ENCODE results near the gene PIP4K2B. TPM values are rescaled to one million over a fixed set of nuclear protein-coding genes. Genes with fewer than 3 reads are reported as not detected.

Gene PIP4K2B
- total and polyA plus RNA-seq, 2 of the 8 experiments (the other 6 are each of a cell fraction or from before 2014, with no cell fraction given): 21.5 to 57.8 TPM

GRCh38 chr17:38762231-38762630, 37.1 kb downstream of the PIP4K2B start:
- Histone ChIP-seq H3K9ac (replicated peaks in 1 of 4; ENCODE audit: extremely low read depth in 1 of 4, low read depth in 3 of 4, low read length in 3 of 4) (no peak overlapping the region), H2BK120ac (replicated peaks; ENCODE audit: low read depth, low read length) (no peak overlapping the region), H4K20me1 (replicated peaks in 1 of 2; ENCODE audit: control insufficient read depth in 1 of 2, insufficient read depth in 2 of 2, low read length in 2 of 2) (peaks cover 0 to 4% of the 10 kb centered on the region in 2 experiments), H4K8ac (ENCODE audit: extremely low read depth, insufficient read depth, low read length) (no peak overlapping the region), H3K18ac (ENCODE audit: extremely low read depth, low read length) (no peak overlapping the region), H3K4ac (replicated peaks; ENCODE audit: insufficient read length, low read depth, low read length) (no peak overlapping the region), H3K4me1 (replicated peaks in 1 of 4; ENCODE audit: control insufficient read depth in 3 of 4, insufficient read depth in 4 of 4, low read length in 3 of 4) (no peaks in the 10 kb centered on the region), H3K79me1 (ENCODE audit: low read depth, low read length) (no peaks in the 10 kb centered on the region), H2BK12ac (ENCODE audit: low read depth, low read length) (no peak overlapping the region), H4K91ac (replicated peaks; ENCODE audit: insufficient read length, low read length) (no peak overlapping the region), H3K27ac (ENCODE audit: low read depth, low read length) (no peak overlapping the region), H3K36me3 (ENCODE audit: control insufficient read depth in 2 of 4, insufficient read depth in 4 of 4, low read length in 3 of 4) (peaks cover 22 to 43% (median 40%) of the 10 kb centered on the region in 4 experiments), H3K79me2 (ENCODE audit: control insufficient read depth in 1 of 2, insufficient read depth in 2 of 2, low read length in 2 of 2) (no peaks in the 10 kb centered on the region), H3K27me3 (replicated peaks in 1 of 4; ENCODE audit: control insufficient read depth in 3 of 4, extremely low read depth in 1 of 4, insufficient read depth in 3 of 4, low read length in 3 of 4) (no peaks in the 10 kb centered on the region), H2AK5ac (ENCODE audit: low read depth, low read length) (no peak overlapping the region), H3K9me3 (ENCODE audit: insufficient read depth in 2 of 2, low read depth in 1 of 2, low read length in 1 of 2) (no peaks in the 10 kb centered on the region), H4K5ac (ENCODE audit: insufficient read length, low read depth, low read length) (no peak overlapping the region), H2AFZ (ENCODE audit: low read length) (no peak overlapping the region), H3K4me2 (ENCODE audit: insufficient read depth in 1 of 2, low read depth in 2 of 2, low read length in 2 of 2) (no peak overlapping the region), H2BK20ac (ENCODE audit: low read length) (no peak overlapping the region), H3K4me3 (ENCODE audit: extremely low read depth in 1 of 4, insufficient read depth in 2 of 4, low read depth in 3 of 4, low read length in 4 of 4) (no peak overlapping the region), H3K14ac (ENCODE audit: insufficient read length) (no peak overlapping the region), H3K23me2 (ENCODE audit: low read depth, low read length) (no peaks in the 10 kb centered on the region), H3K23ac (ENCODE audit: insufficient read length) (no peak overlapping the region), H2BK5ac (ENCODE audit: low read depth, low read length) (no peak overlapping the region), H3K56ac (replicated peaks; ENCODE audit: insufficient read length, low read depth, low read length) (no peak overlapping the region), H2BK15ac (ENCODE audit: low read length) (no peak overlapping the region)
- ChIA-PET CTCF (ENCODE audit: partially characterized antibody) (interaction anchor here (0.6 to 2.4 kb wide), 23 partner anchors 9 to 437 kb away, joined by 3 to 11 read pairs (median 3); partner anchors contain the start of gene PSMB3), POLR2A (ENCODE audit: partially characterized antibody) (interaction anchor here (0.7 to 2.9 kb wide), 8 partner anchors 10 to 92 kb away, joined by 3 to 8 read pairs (median 4); partner anchors contain the start of genes PSMB3 and RPL23)
- DNase-seq (ENCODE audit: low read depth in 1 of 2, low spot score in 2 of 2): no peak
- 89% methylated on average over 3 of the region's 3 CpGs; no CpG with 5 or more reads in 1 of the 2 experiments for WGBS, 2 experiments (ENCODE audit: extremely low coverage in 1 of 2, insufficient coverage in 1 of 2, insufficient read length in 1 of 2, insufficient replicate concordance in 2 of 2, low coverage in 1 of 2, low lambda C conversion rate in 2 of 2, missing lambda C conversion rate in 1 of 2)
- no peak for FAIRE-seq
- TF ChIP-seq SIX5 (IDR thresholded peaks at IDR 0.05; ENCODE audit: low read depth, low read length) (no peak), CBX8 (IDR thresholded peaks at IDR 0.05; ENCODE audit: borderline replicate concordance, low read depth, low read length) (no peak), SIRT6 (IDR thresholded peaks at IDR 0.05; ENCODE audit: low read length) (no peak), POLR2A (IDR thresholded peaks at IDR 0.05; ENCODE audit: control extremely low read depth in 1 of 2, low read depth in 2 of 2, low read length in 2 of 2) (no peak), HDAC2 (IDR thresholded peaks at IDR 0.05; ENCODE audit: borderline replicate concordance in 1 of 2, low read depth in 2 of 2, low read length in 2 of 2) (no peak), CHD2 (IDR thresholded peaks at IDR 0.05; ENCODE audit: low read length) (no peak)

Measured in H1 (cell line).